HepG2 (cell line): Measurements from ENCODE around the gene KIZ. TPM values are rescaled to one million over a fixed set of nuclear protein-coding genes. Genes with fewer than 3 reads are reported as not detected.

Source experiments
- FOXK2 ChIP-seq: fragments of 450-650 bp; IDR thresholded peaks from 2 replicates; pipeline ENCODE4 v1.6.1; 2016
- HNRNPK ChIP-seq: fragments of 200-400 bp; formaldehyde crosslinking; IDR thresholded peaks from 2 replicates; pipeline ENCODE4 v1.6.1; 2018; ENCODE audit warnings: low read length, low read depth, moderate library complexity, mild to moderate bottlenecking; ENCODE audit not compliant: poor library complexity, severe bottlenecking
- RNF2 ChIP-seq: fragments of 450-650 bp; conservative IDR thresholded peaks from 2 replicates; pipeline ENCODE4 v1.6.1; 2016; ENCODE audit warnings: low read depth
- ZNF567 ChIP-seq: sonication (generic); formaldehyde crosslinking; IDR thresholded peaks from 2 replicates; pipeline ENCODE4 v1.8.1; 2023; ENCODE audit warnings: mild to moderate bottlenecking, missing genetic modification reagents, borderline replicate concordance
- ZNF672 ChIP-seq: sonication (generic); formaldehyde crosslinking; IDR thresholded peaks from 2 replicates; pipeline ENCODE4 v1.8.1; 2022; ENCODE audit warnings: missing genetic modification reagents
- ZNF790 ChIP-seq: sonication (generic); formaldehyde crosslinking; IDR thresholded peaks from 2 replicates; pipeline ENCODE4 v1.8.0; 2022; ENCODE audit warnings: missing genetic modification reagents, mild to moderate bottlenecking, borderline replicate concordance
- polyA plus RNA-seq, 8 experiments: library from polyadenylated mRNA; depleted of rRNA in 3 of 8; stranded (reverse) in 7 of 8; unstranded in 1 of 8; fragments of >200 nt; fragmentation: Illumina TruSeq in 4 of 8; extraction: Trizol in 4 of 8; gene quantifications; 2 replicates each; pipeline versions ENCODE4 v1.2.1 to v1.2.3, GENCODE V29; 2011 to 2016; ENCODE audit warnings: low read depth in 4 of 8, missing spikeins in 1 of 8, mixed read lengths in 1 of 8; ENCODE audit not compliant: insufficient read depth in 1 of 8
- total RNA-seq, 5 experiments: library from RNA; depleted of rRNA; stranded (reverse); fragments of >200 nt; fragmentation: Illumina TruSeq; extraction: Trizol; gene quantifications; 2 replicates each; pipeline ENCODE4 v1.2.3, GENCODE V29; 2016; ENCODE audit warnings: low read depth in 1 of 5
- TF ChIP-seq, protein P1 (sequence below): sonication (generic); formaldehyde crosslinking; IDR thresholded peaks from 2 replicates; pipeline ENCODE4 v1.8.1; 2023; ENCODE audit warnings: missing genetic modification reagents, inconsistent platforms, borderline replicate concordance
- TF ChIP-seq, protein P2 (sequence below): sonication (generic); formaldehyde crosslinking; IDR thresholded peaks from 2 replicates; pipeline ENCODE4 v1.5.0; 2020; ENCODE audit warnings: mild to moderate bottlenecking, missing genetic modification reagents
- TF ChIP-seq, protein P3 (sequence below): sonication (generic); formaldehyde crosslinking; IDR thresholded peaks from 2 replicates; pipeline ENCODE4 v1.4.0; 2020; ENCODE audit warnings: missing genetic modification reagents
- TF ChIP-seq, protein P4 (sequence below): sonication (generic); formaldehyde crosslinking; conservative IDR thresholded peaks from 2 replicates; pipeline ENCODE4 v1.4.0; 2020; ENCODE audit warnings: mild to moderate bottlenecking, missing genetic modification reagents, moderate library complexity
- TF ChIP-seq, protein P5 (sequence below): sonication (generic); formaldehyde crosslinking; IDR thresholded peaks from 2 replicates; pipeline ENCODE4 v1.5.1; 2020; ENCODE audit warnings: missing genetic modification reagents, mild to moderate bottlenecking, borderline replicate concordance
- TF ChIP-seq, protein P6 (sequence below), 2 experiments: IDR thresholded peaks; 2 replicates each; pipeline ENCODE4 v1.6.1; 2011 to 2012; ENCODE audit warnings: low read length in 2 of 2, borderline replicate concordance in 1 of 2, low read depth in 1 of 2, mild to moderate bottlenecking in 1 of 2, moderate library complexity in 1 of 2

KIZ gene
- total and polyA plus RNA-seq, 2 of the 13 experiments (the other 11 are each of a cell fraction or from before 2014, with no cell fraction given), result 46.3 to 114 TPM

DNA sequence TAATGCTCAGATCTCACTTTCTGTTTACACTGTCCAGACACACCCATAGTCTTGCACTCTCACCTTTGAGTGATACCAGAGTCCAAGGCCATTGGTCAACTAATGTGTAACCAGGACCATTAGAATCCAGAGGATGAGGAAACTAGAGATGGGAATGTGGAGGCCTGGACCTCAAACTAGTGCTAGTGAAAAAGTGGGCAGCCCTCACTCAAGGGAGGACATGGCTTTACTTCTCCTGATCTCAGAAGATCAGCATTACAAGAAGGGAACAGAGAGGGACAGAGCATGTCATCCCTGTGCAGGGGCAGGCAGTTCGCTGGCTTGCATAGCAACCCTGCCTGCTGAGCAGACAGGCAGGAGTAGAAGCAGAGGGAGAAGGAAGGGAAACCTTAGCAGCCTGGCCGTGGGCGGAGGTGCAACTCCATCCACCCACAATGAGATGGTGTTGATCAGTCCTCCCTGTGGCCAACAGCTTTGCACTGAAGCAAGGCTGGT is 154.7 kb downstream of the KIZ start (continued):
- TF ChIP-seq, protein P1, sequence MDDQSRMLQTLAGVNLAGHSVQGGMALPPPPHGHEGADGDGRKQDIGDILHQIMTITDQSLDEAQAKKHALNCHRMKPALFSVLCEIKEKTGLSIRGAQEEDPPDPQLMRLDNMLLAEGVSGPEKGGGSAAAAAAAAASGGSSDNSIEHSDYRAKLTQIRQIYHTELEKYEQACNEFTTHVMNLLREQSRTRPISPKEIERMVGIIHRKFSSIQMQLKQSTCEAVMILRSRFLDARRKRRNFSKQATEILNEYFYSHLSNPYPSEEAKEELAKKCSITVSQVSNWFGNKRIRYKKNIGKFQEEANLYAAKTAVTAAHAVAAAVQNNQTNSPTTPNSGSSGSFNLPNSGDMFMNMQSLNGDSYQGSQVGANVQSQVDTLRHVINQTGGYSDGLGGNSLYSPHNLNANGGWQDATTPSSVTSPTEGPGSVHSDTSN (CRISPR knock-in tag), result no peak
- TF ChIP-seq, protein P2, sequence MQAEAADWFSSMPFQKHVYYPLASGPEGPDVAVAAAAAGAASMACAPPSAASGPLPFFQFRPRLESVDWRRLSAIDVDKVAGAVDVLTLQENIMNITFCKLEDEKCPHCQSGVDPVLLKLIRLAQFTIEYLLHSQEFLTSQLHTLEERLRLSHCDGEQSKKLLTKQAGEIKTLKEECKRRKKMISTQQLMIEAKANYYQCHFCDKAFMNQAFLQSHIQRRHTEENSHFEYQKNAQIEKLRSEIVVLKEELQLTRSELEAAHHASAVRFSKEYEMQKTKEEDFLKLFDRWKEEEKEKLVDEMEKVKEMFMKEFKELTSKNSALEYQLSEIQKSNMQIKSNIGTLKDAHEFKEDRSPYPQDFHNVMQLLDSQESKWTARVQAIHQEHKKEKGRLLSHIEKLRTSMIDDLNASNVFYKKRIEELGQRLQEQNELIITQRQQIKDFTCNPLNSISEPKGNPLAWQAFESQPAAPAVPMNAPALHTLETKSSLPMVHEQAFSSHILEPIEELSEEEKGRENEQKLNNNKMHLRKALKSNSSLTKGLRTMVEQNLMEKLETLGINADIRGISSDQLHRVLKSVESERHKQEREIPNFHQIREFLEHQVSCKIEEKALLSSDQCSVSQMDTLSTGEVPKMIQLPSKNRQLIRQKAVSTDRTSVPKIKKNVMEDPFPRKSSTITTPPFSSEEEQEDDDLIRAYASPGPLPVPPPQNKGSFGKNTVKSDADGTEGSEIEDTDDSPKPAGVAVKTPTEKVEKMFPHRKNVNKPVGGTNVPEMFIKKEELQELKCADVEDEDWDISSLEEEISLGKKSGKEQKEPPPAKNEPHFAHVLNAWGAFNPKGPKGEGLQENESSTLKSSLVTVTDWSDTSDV (CRISPR knock-in tag), result no peak
- TF ChIP-seq ZNF672 (CRISPR knock-in tag) (no peak), ZNF567 (no peak), FOXK2 (no peak), ZNF790 (CRISPR knock-in tag) (no peak), HNRNPK (no peak), RNF2 (no peak)
- TF ChIP-seq, protein P3, sequence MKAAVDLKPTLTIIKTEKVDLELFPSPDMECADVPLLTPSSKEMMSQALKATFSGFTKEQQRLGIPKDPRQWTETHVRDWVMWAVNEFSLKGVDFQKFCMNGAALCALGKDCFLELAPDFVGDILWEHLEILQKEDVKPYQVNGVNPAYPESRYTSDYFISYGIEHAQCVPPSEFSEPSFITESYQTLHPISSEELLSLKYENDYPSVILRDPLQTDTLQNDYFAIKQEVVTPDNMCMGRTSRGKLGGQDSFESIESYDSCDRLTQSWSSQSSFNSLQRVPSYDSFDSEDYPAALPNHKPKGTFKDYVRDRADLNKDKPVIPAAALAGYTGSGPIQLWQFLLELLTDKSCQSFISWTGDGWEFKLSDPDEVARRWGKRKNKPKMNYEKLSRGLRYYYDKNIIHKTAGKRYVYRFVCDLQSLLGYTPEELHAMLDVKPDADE (CRISPR knock-in tag), result no peak
- TF ChIP-seq, protein P4, sequence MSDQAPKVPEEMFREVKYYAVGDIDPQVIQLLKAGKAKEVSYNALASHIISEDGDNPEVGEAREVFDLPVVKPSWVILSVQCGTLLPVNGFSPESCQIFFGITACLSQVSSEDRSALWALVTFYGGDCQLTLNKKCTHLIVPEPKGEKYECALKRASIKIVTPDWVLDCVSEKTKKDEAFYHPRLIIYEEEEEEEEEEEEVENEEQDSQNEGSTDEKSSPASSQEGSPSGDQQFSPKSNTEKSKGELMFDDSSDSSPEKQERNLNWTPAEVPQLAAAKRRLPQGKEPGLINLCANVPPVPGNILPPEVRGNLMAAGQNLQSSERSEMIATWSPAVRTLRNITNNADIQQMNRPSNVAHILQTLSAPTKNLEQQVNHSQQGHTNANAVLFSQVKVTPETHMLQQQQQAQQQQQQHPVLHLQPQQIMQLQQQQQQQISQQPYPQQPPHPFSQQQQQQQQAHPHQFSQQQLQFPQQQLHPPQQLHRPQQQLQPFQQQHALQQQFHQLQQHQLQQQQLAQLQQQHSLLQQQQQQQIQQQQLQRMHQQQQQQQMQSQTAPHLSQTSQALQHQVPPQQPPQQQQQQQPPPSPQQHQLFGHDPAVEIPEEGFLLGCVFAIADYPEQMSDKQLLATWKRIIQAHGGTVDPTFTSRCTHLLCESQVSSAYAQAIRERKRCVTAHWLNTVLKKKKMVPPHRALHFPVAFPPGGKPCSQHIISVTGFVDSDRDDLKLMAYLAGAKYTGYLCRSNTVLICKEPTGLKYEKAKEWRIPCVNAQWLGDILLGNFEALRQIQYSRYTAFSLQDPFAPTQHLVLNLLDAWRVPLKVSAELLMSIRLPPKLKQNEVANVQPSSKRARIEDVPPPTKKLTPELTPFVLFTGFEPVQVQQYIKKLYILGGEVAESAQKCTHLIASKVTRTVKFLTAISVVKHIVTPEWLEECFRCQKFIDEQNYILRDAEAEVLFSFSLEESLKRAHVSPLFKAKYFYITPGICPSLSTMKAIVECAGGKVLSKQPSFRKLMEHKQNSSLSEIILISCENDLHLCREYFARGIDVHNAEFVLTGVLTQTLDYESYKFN (CRISPR knock-in tag), result peak; percentile 81
- TF ChIP-seq, protein P5, sequence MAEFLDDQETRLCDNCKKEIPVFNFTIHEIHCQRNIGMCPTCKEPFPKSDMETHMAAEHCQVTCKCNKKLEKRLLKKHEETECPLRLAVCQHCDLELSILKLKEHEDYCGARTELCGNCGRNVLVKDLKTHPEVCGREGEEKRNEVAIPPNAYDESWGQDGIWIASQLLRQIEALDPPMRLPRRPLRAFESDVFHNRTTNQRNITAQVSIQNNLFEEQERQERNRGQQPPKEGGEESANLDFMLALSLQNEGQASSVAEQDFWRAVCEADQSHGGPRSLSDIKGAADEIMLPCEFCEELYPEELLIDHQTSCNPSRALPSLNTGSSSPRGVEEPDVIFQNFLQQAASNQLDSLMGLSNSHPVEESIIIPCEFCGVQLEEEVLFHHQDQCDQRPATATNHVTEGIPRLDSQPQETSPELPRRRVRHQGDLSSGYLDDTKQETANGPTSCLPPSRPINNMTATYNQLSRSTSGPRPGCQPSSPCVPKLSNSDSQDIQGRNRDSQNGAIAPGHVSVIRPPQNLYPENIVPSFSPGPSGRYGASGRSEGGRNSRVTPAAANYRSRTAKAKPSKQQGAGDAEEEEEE (CRISPR knock-in tag), result no peak
- TF ChIP-seq, protein P6, sequence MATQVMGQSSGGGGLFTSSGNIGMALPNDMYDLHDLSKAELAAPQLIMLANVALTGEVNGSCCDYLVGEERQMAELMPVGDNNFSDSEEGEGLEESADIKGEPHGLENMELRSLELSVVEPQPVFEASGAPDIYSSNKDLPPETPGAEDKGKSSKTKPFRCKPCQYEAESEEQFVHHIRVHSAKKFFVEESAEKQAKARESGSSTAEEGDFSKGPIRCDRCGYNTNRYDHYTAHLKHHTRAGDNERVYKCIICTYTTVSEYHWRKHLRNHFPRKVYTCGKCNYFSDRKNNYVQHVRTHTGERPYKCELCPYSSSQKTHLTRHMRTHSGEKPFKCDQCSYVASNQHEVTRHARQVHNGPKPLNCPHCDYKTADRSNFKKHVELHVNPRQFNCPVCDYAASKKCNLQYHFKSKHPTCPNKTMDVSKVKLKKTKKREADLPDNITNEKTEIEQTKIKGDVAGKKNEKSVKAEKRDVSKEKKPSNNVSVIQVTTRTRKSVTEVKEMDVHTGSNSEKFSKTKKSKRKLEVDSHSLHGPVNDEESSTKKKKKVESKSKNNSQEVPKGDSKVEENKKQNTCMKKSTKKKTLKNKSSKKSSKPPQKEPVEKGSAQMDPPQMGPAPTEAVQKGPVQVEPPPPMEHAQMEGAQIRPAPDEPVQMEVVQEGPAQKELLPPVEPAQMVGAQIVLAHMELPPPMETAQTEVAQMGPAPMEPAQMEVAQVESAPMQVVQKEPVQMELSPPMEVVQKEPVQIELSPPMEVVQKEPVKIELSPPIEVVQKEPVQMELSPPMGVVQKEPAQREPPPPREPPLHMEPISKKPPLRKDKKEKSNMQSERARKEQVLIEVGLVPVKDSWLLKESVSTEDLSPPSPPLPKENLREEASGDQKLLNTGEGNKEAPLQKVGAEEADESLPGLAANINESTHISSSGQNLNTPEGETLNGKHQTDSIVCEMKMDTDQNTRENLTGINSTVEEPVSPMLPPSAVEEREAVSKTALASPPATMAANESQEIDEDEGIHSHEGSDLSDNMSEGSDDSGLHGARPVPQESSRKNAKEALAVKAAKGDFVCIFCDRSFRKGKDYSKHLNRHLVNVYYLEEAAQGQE (IDR thresholded peaks at IDR 0.05; ENCODE audit: borderline replicate concordance in 1 of 2, low read depth in 1 of 2, low read length in 2 of 2), result no peak
